Measurements from ENCODE around the gene IL25.
A peak's percentile ranks its signal among the peaks of the same experiment; 100 is the strongest.
"Not testable (repeated sequence)": the region's sequence is repeated elsewhere in the genome, so short reads cannot be mapped to it uniquely, and the experiment has no call there.

Gene IL25

GRCh38 chr14:23372509-23372908 lies at the start of gene IL25:
IL25 (plus strand) TSS chr14:23372809.
- DNase-seq (no peak), ATAC-seq (no peak)

DNA sequence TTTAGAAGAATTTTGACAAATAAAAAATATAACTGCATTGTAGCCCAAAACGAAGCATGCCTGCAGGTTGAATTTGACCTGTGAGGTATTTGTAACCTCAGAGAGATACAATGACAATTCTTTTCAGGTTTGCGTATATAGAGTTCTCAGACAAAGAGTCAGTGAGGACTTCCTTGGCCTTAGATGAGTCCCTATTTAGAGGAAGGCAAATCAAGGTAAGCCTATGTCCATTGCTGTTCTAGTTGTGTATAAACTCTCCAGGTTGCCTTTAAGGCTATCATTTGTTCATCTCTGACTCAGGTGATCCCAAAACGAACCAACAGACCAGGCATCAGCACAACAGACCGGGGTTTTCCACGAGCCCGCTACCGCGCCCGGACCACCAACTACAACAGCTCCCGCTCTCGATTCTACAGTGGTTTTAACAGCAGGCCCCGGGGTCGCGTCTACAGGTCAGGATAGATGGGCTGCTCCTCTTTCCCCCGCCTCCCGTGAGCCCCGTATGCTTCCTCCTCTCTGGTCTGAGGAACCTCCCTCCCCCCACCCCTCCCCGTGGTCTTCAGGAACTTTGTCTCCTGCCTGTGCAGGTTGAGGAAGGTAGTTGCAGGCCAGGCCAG lies 48.7 kb upstream of the IL25 start:
- ATAC-seq, result no peak

DNA sequence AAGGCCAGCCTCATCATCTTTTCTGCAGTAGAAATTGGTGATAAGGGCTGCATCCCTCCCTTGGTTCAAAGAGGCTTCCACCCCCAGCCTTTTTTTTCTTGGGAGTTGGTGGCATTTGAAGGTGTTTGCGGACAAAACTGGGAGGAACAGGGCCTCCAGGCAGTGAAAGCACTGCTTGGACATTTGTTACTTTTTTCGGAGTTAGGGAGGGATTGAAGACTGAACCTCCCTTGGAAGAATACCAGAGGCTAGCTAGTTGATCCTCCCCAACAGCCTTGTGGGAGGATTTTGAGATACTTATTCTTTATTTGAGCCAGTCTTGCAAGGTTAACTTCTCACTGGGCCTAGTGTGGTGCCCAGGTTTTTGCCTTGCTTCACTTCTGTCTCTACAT lies 48.2 kb upstream of the IL25 start:
- ATAC-seq (no peak), DNase-seq (no peak)

More for the DNA sequence above, 48.7 kb upstream of the IL25 start:
- no peak for DNase-seq

DNA sequence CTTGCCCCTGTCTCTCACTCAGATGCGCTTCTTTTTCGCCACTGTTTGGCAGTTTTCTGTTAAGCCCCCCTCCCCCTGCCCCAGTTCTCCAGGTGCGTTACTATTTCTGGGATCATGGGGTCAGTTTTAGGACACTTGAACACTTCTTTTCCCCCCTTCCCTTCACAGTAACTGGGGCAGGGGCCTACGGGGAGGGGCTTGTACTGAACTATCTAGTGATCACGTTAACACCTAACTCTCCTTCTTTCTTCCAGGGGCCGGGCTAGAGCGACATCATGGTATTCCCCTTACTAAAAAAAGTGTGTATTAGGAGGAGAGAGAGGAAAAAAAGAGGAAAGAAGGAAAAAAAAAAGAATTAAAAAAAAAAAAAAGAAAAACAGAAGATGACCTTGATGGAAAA lies 47.6 kb upstream of the IL25 start:
- ATAC-seq (no peak), DNase-seq (no peak)

- DNase-seq, ATAC-seq: not testable (repeated sequence)
These were observed 46.9 kb upstream of the IL25 start for GRCh38 chr14:23325746-23326145.

DNA sequence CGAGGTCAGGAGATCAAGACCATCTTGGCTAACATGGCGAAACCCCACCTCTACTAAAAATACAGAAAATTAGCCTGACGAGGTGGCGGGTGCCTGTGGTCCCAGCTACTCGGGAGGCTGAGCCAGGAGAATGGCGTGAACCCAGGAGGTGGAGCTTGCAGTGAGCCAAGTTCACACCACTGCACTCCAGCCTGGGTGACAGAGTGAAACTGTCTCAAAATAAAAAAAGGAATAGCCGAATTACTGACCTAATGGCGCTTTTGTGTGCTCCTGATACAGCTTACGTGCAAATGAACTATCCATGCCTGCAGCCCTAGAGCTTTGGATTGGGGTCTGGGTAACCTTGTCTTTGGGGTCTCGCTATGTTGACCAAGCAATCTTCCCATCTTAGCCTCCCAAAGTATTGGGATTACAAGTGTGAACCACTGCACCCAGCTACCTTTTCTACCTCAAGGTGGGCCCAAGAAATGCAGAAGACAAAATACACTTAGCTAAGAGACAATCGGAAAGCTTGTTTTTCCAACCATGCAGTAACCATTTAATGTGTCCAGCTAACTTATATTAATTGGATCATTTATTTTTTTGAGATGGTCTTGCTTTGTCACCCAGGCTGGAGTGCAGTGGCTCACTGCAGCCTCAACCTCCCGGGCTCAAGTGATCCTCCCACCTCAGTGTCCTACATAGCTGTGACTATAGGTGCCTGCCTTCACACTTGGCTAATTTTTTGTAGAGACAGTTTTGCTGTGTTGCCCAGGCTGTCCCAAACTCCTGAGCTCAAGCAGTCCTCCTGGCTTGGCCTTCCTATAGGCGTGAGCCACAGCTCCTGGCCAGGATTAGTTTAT lies 45.9 kb upstream of the IL25 start:
- ATAC-seq (no peak), DNase-seq (no peak)

DNA sequence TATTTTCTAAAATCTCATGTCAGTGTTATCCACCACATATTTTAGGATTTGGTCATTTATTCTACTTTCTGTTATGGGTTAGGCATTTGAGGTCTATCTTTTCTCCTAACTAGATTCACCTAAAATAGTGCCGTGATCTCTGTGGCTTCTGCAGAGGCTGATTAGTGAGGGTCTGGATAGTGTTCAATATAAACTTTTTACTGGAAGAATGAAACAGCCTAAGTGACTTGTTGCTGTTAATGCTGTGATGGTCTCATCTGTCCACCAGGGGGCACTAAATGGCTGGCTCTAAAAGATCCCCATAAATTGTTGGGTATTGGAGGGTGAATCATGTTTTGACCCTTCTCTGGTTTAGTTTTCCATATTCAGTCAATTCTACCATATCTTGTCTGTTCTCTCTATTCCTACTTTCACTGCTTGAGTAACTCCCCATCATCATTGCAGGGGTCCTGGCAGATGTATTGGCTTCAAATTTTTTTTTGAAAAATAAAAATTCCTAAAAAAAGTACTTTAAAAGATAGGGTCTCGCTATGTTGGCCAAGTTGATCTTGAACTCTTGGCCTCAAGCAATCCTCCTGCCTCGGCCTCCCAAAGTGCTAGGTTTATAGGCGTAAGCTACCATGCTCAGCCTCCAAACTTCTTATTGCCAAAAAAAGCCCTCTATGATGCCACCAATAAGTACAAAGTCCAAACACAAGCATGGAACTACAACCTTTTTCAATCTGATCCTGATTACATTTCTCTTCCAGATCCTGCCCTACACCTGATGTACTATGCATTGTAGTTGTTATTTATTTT lies 44.5 kb upstream of the IL25 start:
- DNase-seq (peak; percentile 69), ATAC-seq (peak; percentile 67)

DNA sequence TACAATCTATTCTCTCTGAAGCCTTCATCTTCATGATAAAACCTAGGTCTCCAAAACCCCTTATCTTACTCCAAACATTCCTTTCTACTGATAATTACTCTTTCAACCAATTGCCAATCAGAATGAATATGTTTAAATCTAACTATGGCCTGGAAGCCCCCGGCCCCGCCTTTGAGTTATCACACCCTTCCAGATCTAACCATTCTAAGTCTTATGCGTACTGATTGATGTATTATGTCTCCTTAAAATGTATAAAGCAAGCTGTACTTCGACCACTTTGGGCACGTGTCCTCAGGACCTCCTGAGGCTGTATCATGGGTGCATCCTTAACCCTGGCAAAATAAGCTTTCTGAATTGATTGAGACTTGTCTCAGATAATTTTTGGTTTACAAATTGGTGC lies 37.0 kb upstream of the IL25 start:
- DNase-seq (no peak), ATAC-seq (no peak)

GRCh38 chr14:23339506-23340268 lies 32.9 kb upstream of the IL25 start:
- no peak for DNase-seq
- ATAC-seq, result no peak

- DNase-seq, result no peak
- no peak for ATAC-seq
These were observed 28.1 kb upstream of the IL25 start for GRCh38 chr14:23344481-23344880.

DNA sequence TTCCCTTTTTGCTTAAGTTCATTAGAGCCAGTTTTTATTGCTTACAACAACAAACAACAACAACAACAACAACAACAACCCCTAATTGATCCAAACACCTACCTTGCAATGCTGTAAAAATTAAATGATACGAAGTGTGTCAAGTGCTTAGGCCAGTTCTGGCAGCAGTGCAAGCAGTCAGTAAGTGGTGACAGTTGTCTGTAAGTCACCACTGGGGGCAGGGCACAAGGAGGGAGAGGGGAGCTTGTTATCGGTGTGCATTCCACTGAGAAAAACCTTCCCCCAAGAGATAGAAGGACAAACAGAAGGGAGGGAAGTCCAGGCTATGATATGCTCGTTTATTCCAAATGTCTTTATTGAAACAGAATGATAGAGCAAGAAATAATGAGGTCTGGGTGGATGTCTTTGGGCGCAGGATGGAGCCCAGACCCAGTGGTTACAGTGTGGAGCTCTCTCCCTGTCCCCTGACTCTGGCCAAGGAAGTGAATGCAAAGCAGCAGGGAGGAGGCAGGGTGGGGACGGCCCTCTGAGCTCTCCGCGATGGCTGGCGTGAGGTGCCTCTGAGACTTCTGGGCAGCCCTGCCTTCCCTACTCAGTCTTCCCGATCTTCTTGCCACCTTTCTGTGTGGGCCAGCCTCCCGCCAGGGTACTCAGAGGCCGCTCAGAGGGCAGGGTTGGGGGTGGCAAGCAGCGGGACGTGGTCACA lies 26.5 kb upstream of the IL25 start:
- ATAC-seq (no peak), DNase-seq (no peak)

GRCh38 chr14:23346693-23347405 lies 25.8 kb upstream of the IL25 start:
- ATAC-seq (no peak), DNase-seq (no peak)

- ATAC-seq, result no peak
- no peak for DNase-seq
These were observed 25.0 kb upstream of the IL25 start for GRCh38 chr14:23347406-23348296.

DNA sequence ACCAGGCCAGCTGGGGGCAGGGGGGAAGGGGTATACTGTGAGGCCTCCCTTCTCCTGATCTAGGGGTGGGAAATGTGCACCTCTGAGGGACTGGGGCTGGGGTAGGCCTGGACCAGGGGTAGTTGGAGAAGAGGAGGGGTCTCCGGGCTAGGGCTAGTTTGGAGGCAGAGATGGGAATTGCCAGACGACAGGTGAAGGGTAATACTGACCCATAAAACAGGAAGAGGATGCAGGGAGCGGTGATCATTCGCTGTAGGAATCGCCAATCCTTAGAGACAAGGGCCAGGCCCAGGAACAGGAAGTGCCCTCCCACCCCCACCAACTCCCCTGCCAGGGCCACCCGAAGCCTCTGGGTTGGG lies 24.3 kb upstream of the IL25 start:
- DNase-seq (no peak), ATAC-seq (no peak)

DNA sequence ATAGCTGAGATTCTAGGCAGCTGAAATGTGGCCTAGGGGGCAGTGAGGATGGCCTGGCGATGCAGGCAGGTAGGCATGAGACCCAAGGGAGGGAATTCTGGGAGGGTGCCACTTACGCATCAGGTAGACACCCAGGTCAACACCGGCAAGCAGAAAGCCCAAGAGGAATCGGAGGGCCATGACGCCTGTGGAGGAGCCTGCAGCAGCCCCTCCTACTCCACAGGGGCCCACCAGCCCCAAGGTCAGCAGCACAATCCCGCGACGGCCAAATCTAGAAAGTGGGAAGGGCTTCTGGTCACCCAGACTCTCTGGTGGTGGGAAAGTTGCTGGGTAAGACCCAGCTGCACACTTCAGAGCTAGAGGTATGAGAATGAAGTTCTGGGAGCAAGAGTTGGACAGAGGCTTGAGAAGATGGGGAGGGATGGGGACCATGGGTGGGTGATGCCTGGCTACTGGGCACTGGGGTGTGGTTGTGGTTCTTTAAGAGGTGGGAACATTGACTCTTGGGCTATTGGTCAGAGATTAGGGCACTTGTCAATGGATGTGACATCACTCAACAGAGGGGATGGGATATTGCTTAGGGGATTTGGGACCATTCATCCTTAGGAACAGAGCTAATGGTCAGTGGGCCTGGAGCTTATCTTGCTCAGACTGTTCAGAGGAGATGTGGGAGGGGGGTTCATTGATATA lies 23.3 kb upstream of the IL25 start:
- no peak for ATAC-seq
- DNase-seq, result no peak

- ATAC-seq (no peak), DNase-seq (peak; percentile 11)
These were observed 20.7 kb upstream of the IL25 start for GRCh38 chr14:23351681-23352505.

DNA sequence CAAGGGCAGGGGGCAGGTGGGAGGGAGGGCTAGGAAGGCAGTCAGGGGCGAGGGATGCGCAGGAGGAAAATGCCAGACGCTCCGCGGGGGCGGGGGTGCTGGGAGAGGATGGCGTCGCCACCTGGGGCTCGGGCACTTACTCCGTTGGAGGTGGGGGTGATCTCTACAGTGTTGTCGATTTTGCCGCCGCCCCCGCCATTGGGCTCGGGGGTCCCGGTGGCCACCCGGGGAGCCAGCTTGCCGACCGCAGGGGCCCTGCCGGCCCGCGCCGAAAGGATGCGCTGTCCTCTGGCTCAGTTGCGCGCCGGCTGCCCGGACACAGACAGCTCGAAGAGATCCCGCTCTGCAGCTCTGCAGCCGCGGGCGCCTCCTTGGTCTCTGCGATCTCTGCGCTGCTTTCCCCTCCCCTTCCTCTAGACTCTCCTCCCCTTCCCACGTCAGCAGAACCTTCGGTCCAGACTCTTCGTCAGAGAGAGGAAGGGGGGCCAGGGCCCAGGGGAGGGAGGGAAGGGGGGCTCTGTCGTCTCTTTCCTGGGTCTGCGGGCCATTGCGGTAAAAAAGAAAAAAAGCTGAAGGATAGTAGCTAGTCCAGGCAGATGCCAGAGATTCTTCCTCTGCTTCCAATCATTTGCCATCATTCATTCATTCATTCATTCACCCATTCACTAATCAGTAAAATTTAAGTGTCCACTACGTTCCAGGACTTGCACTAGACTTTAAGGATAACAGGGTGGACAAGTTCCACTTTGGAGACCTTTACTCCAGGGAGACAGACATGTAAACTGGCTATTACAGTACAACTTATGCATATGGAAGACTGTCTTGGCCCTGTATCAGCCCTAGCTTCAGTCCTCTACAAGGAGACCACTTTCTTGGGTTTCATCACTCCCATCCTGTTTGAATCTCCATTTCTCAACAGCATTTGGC lies 19.8 kb upstream of the IL25 start, which contains the start of gene SLC22A17:
SLC22A17 (minus strand) TSS at position 382 of the 927 bp plus-strand sequence.
- peak; percentile 49 for DNase-seq
- ATAC-seq, result peak; percentile 76
